ENCODE data around the gene SESN1.

The SESN1 gene

GRCh38 chr6:108947114-108947854 lies 147.4 kb downstream of the SESN1 start:
- Histone ChIP-seq H3K27ac (no peak overlapping the region), H3K4me1 (peaks cover 76% of the 10 kb centered on the region), H3K4me2 (peak overlapping the region; percentile 81), H3K9ac (no peak overlapping the region), H4K20me1 (no peaks in the 10 kb centered on the region), H3K36me3 (no peaks in the 10 kb centered on the region), H3K4me3 (no peak overlapping the region), H3K27me3 (no peaks in the 10 kb centered on the region), H3K9me3 (no peaks in the 10 kb centered on the region)
- no peak for TF ChIP-seq Cebpa-rat (IDR thresholded peaks at IDR 0.05)

- Histone ChIP-seq H3K4me2 (peak overlapping the region; percentile 81), H3K4me3 (no peak overlapping the region), H3K27me3 (no peaks in the 10 kb centered on the region), H3K27ac (no peak overlapping the region), H3K9me3 (no peaks in the 10 kb centered on the region), H3K9ac (no peak overlapping the region), H3K4me1 (peaks cover 81% of the 10 kb centered on the region), H4K20me1 (no peaks in the 10 kb centered on the region), H3K36me3 (no peaks in the 10 kb centered on the region)
- TF ChIP-seq Cebpa-rat (IDR thresholded peaks at IDR 0.05) = no peak
These were observed 148.0 kb downstream of the SESN1 start for GRCh38 chr6:108946695-108947094.

- H3K4me3 ChIP-seq = no peak overlapping the region
These were observed 148.9 kb downstream of the SESN1 start for GRCh38 chr6:108945681-108946159.

GRCh38 chr6:108944707-108945680 lies 149.7 kb downstream of the SESN1 start:
- Histone ChIP-seq H4K20me1 (no peaks in the 10 kb centered on the region), H3K27me3 (no peaks in the 10 kb centered on the region), H3K9me3 (no peaks in the 10 kb centered on the region), H3K4me3 (no peak overlapping the region), H3K36me3 (no peaks in the 10 kb centered on the region), H3K9ac (no peak overlapping the region), H3K4me2 (peak overlapping the region; percentile 36; the same call in 1 of the 2 replicates), H3K4me1 (peaks cover 81% of the 10 kb centered on the region), H3K27ac (no peak overlapping the region)
- no peak for TF ChIP-seq Cebpa-rat (IDR thresholded peaks at IDR 0.05)

More at GRCh38 chr6:108945681-108946159, 148.9 kb downstream of the SESN1 start:
- no peak for TF ChIP-seq Cebpa-rat (IDR thresholded peaks at IDR 0.05)
- H3K27me3 ChIP-seq = no peaks in the 10 kb centered on the region
- H3K9me3 ChIP-seq = no peaks in the 10 kb centered on the region
- no peak overlapping the region for H3K9ac ChIP-seq
- peaks cover 81% of the 10 kb centered on the region for H3K4me1 ChIP-seq
- no peaks in the 10 kb centered on the region for H4K20me1 ChIP-seq
- H3K27ac ChIP-seq = no peak overlapping the region
- H3K36me3 ChIP-seq = no peaks in the 10 kb centered on the region
- H3K4me2 ChIP-seq = peak overlapping the region; percentile 36

- Histone ChIP-seq H3K36me3 (no peaks in the 10 kb centered on the region), H4K20me1 (no peaks in the 10 kb centered on the region), H3K9ac (no peak overlapping the region), H3K9me3 (no peaks in the 10 kb centered on the region), H3K4me3 (no peak overlapping the region), H3K4me2 (no peak overlapping the region), H3K27me3 (no peaks in the 10 kb centered on the region), H3K4me1 (peaks cover 73% of the 10 kb centered on the region), H3K27ac (no peak overlapping the region)
- no peak for TF ChIP-seq Cebpa-rat (IDR thresholded peaks at IDR 0.05)
These were observed 150.6 kb downstream of the SESN1 start for GRCh38 chr6:108944071-108944470.

GRCh38 chr6:108942556-108943492 lies 151.8 kb downstream of the SESN1 start:
- no peak overlapping the region for H3K9ac ChIP-seq

GRCh38 chr6:108941859-108942258 lies 152.8 kb downstream of the SESN1 start:
- H3K9me3 ChIP-seq = no peaks in the 10 kb centered on the region
- no peak overlapping the region for H3K9ac ChIP-seq
- TF ChIP-seq Cebpa-rat (IDR thresholded peaks at IDR 0.05) = no peak
- H4K20me1 ChIP-seq = no peaks in the 10 kb centered on the region
- no peak overlapping the region for H3K27ac ChIP-seq
- H3K36me3 ChIP-seq = no peaks in the 10 kb centered on the region
- no peaks in the 10 kb centered on the region for H3K27me3 ChIP-seq
- peak overlapping the region; percentile 73 for H3K4me2 ChIP-seq
- no peak overlapping the region for H3K4me3 ChIP-seq
- H3K4me1 ChIP-seq = peaks cover 51% of the 10 kb centered on the region

More at GRCh38 chr6:108942556-108943492, 151.8 kb downstream of the SESN1 start:
- H3K27me3 ChIP-seq = no peaks in the 10 kb centered on the region
- no peak overlapping the region for H3K4me3 ChIP-seq
- H4K20me1 ChIP-seq = no peaks in the 10 kb centered on the region
- no peak overlapping the region for H3K27ac ChIP-seq
- H3K9me3 ChIP-seq = no peaks in the 10 kb centered on the region
- H3K36me3 ChIP-seq = no peaks in the 10 kb centered on the region
- H3K4me2 ChIP-seq = peak overlapping the region; percentile 73
- TF ChIP-seq Cebpa-rat (IDR thresholded peaks at IDR 0.05) = no peak
- H3K4me1 ChIP-seq = peaks cover 61% of the 10 kb centered on the region

- Histone ChIP-seq H3K9ac (no peak overlapping the region), H3K4me3 (no peak overlapping the region), H3K27me3 (no peaks in the 10 kb centered on the region), H3K9me3 (no peaks in the 10 kb centered on the region), H3K4me1 (peaks cover 45% of the 10 kb centered on the region), H3K27ac (no peak overlapping the region), H3K36me3 (no peaks in the 10 kb centered on the region), H4K20me1 (no peaks in the 10 kb centered on the region), H3K4me2 (no peak overlapping the region)
- TF ChIP-seq Cebpa-rat (IDR thresholded peaks at IDR 0.05) = no peak
These were observed 153.4 kb downstream of the SESN1 start for GRCh38 chr6:108941281-108941680.

GRCh38 chr6:108940741-108941140 lies 153.9 kb downstream of the SESN1 start:
- no peak for TF ChIP-seq Cebpa-rat (IDR thresholded peaks at IDR 0.05)
- Histone ChIP-seq H3K9me3 (no peaks in the 10 kb centered on the region), H3K4me2 (no peak overlapping the region), H3K36me3 (no peaks in the 10 kb centered on the region), H4K20me1 (no peaks in the 10 kb centered on the region), H3K4me3 (no peak overlapping the region), H3K9ac (no peak overlapping the region), H3K27me3 (no peaks in the 10 kb centered on the region), H3K27ac (no peak overlapping the region), H3K4me1 (peaks cover 40% of the 10 kb centered on the region)

Data from BLaER1 (cell line).